Hematopoietic multipotent progenitor cell treated with erythropoietin and hydrocortisone succinate and interleukin-3 and kit ligand, for 6 days (in vitro differentiated cells): ENCODE data around the gene RBM34.
"Not testable (repeated sequence)": the region's sequence is repeated elsewhere in the genome, so short reads cannot be mapped to it uniquely, and the experiment has no call there.

Experiments
- DNase-seq: peaks from one replicate; pipeline ENCODE4 v3.0.0-alpha.2; 2015

The RBM34 gene, protein sequence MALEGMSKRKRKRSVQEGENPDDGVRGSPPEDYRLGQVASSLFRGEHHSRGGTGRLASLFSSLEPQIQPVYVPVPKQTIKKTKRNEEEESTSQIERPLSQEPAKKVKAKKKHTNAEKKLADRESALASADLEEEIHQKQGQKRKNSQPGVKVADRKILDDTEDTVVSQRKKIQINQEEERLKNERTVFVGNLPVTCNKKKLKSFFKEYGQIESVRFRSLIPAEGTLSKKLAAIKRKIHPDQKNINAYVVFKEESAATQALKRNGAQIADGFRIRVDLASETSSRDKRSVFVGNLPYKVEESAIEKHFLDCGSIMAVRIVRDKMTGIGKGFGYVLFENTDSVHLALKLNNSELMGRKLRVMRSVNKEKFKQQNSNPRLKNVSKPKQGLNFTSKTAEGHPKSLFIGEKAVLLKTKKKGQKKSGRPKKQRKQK

DNA sequence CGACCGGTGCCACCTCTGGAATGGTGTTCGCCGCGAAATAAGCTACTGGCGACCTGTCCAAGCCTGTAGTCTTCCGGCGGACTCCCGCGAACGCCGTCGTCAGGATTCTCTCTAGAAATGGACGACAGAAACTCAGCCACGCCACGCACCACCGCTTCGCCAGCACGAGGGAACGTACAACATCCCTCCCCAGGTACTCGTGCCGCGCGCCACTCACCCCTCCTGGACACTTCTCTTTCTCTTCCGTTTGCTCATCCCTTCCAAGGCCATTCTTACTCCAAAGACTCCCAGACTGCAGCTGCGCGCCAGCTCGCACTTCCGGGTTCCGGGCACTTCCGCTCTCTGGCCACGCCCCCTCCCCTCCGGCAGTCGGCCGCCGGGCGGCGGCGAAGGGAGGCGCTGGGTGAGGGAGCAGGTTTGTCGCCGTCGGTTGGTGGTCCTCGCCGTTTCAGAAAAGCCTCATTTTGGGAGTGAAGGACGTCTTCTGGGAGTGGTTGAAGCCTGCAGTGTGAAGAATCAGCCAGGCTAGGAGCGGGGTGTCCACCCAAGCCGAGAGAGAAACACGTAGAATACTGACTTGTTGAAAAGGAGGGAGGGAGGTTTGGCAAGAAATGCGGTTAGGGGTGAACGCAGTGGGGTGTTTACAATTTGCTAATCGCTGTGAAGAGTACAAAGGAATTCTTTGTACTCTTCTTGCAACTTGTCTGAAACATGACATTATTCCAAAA is at the start of gene RBM34:
RBM34 (minus strand) TSS at position 294 of the 728 bp plus-strand sequence; CDS start at position 270, 24 bp downstream.
- DNase-seq: peak; percentile 95

DNA sequence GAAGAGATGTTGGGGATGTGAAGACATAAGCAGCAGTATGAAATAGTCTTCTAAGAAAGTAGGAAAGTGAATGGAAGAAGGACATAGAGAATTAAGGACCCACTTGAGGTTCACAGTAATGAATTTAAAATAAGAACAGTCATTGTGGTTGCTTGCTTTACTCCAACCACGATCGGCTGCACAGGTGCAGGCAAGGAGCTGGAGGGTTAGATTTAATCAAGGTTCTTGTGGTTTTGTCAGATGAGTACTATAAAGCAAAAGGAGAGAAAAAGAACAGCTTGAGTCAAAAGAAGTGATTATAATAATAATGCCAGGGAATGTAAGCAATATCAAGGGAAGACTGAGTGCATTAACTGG is 46.1 kb upstream of the RBM34 start:
- peak; percentile 62 for DNase-seq

DNA sequence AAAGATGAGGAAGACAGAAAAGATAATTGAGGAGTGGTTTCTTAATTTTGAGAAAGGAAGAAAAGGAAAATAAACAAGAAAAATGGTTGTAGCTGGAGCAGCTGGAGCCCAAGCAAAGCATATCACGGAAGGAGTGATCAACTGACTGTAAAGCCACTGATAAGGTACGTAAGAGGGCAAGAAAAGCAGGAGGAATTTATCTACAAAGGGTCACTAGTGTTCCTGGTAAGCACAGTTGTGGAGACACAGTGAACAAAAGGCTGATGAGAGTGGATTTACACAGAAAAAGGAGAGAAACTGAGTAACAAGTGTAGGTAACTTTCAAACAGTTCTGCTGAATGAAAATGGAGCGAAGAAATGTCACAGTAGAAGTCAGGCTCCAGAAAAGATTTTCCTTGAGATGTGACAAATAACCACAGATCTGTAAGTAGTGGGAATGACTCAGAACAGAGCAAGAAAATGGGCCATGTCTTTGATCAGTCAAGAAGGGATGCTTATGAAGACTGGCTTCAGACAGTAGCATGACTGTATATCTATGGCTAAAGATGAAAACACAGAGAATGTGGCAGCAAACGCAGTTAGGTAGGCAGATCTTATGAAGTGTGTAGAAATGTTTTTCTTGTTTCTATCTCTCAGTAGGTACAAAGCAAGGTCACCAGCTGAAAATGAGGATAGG is 45.6 kb upstream of the RBM34 start:
- peak; percentile 57 for DNase-seq

DNA sequence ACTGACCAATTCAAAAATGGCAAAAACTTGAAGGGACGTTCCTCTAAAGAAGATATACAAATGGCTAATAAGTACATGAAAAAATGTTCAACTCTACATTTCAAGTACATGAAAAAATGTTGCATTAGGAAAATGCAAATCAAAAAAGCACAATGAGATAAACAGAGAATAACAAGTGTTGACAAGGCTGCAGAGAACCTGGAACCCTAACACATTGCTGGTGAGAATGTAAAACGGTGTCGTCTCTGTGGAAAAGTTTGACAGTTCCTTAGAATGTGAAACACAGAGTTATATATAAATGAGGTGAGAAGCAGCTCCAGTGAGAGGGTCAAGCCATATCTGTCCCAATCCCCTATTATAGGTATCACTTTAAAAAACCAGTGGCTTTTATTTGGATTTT is 44.6 kb upstream of the RBM34 start:
- no peak for DNase-seq

DNA sequence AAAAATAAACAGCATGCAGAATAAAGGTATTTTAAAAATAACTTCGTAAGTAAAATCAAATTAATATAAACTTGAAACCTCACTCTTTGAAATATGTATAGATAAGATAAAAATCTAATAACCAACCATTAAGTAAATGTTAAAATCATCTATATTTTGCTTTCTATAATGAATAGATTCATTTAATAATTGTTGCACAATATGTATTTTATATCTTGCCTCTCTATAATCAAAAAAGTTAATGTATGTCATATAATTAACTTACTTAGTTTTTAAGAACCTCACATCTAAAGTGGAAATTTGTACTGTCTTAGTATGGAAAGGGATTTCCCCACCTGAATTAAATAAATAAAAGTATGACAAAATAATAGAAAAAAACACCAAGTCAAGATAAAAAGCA is 42.4 kb upstream of the RBM34 start:
- no peak for DNase-seq

DNA sequence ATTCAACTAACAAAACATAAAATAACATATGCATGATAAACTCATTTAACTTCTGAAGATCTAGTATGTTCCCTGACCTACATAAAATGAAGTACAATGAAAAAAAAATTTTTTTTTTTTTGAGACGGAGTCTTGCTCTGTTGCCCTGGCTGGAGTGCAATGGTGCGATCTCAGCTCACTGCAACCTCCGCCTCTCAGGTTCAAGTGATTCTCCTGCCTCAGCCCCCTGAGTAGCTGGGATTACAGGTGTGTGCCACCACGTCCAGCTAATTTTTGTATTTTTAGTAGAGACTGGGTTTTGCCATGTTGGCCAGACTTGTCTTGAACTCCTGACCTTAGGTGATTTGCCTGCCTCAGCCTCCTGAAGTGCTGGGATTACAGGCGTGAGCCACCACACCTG is 41.4 kb upstream of the RBM34 start:
- DNase-seq: not testable (repeated sequence)

DNA sequence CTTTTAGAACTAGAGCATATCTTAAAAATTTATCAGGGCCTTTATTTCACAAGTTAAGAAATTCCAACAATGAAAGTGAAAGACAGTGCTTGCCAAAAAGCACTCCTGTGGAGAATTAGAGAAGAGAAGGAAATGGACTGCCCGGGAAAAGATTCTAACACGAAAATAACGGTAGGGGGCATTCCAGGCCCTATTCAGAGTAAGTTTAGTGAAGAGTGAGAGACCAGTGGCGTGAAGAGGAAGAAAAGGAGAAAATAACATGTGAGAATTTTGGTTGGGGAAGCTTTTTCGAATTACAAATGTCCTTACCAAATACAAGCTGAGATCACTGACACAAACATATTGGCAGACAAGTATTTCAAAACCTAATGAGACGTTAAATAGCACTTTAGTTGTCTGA is 38.4 kb upstream of the RBM34 start:
- peak; percentile 55 for DNase-seq

DNA sequence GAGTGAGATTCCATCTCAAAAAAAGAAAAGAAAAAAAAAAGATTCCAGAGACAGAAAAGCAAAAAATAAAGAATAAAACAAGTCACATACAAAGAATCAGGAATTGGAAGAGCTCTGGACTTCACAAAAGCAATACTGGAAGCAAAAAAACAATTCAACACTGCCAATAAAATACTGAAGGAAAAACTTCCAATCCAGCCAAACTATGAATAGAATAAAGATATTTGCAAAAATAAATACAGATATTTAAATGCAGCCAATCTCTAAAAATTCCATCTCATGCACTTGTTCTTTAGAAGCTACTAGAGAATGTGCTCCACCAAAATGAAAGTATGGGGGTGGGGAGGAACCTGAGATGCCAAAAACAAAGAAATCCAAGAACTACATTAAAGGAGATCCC is 29.4 kb upstream of the RBM34 start:
- DNase-seq: no peak

DNA sequence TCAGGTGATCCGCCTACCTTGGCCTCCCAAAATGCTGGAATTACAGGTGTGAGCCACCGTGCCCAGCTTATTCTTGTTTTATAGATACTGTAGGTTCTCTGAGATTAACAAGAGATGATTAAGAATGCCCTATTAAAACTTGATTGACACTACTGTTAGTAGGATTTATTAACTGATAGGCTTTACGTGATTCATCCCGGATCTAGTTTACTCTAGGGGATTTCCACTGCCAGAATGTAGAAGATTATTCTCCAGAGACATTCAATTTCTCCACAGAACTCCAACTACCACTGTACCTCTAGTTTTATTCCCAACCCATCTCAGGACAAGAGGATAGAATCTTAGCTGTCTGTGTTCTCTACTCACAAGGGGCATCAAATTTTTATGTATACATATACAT is 26.3 kb upstream of the RBM34 start:
- DNase-seq: no peak

DNA sequence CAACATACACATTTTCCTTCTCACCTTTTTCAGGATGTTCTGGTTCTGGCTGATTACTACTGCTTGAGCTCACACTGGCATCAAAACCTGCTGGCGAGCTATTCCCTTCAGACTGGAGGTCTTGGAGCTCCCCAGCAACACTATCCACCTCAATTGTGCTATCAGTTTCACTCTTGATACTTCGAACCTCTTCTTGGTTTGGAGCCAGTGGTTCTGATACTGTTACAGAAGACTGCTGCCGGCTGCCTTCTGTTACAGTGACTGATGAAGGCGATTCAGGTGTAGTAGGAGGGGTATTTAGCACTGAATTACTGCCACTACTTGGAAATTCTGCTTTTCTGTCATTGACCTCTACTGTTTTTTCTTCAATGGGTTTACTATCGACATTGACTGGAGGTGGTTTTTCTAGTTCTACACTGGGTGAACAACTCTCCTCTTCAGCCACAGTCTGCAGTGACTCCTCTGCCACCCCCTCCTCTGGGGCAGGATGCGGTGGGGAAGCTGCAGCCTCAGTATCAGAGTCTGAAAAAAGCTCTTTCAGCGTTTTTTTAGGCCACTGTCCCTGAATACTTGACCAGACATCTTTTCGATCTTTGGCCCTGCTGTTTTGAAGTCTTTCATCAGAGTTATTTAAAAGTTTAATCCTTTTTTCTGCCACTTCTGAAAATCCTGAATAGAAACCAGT is 20.7 kb upstream of the RBM34 start:
- no peak for DNase-seq

DNA sequence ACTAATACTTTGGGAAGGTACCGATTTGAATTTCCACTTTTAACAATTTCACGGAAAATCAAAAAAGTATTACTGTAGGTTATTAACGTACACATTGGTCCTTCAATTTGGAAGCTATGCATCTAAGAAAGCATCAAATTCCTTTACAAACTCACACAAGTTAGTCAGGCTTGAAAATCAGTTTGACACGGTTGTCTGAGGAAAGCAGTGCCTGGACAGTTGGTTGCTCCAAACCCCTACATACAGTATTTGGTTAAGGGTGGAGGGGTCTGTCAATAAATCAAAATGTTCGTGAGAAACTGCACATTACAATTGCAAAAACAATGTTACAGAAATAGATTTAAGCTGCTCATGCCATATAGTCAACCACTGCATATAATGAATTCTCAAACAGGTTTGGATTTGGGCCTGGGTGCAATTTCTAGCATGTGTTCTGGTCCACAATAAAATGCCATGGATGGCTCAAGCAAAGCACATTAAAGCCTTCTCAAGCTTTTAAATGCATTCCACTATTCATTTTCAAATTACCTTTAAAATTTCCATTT is 19.9 kb upstream of the RBM34 start:
- DNase-seq: no peak

DNA sequence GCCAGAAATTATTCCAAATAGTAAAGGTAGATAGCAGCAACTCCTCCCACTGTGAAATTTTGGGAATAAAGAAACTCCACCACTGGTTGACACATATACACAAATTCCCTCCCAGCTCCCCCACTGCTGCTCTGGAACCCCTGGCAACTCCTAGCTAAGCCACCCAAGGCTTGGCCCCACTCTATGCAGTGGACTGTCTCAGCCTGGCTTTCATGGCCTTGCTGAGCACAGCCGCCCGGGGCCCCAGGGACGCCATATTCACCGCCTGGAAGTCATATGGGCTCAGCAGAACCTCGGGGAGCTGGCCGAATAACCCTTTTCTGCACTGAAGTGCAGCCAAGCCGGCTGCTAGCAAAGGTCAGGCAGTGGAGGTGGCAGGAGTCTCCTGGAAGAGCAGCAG is 15.4 kb upstream of the RBM34 start:
- no peak for DNase-seq

DNA sequence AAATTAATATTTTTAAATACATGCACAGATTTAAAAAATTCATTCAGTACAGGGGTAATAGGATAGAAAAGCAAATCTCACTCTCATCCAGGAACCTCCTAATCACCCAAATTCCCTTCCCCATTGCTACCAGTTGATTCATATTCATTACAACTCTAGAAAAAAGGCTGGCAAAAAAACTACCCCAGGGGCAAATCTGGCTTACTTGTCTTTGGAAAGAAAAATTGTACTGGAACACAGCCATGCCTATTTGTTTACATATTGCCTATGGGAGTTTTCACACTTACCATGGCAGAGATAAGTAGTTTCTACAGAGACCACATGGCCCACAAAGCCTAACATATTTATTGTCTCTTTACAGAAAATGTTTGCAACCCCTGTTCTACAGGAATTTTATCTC is 8.9 kb upstream of the RBM34 start:
- DNase-seq: no peak

DNA sequence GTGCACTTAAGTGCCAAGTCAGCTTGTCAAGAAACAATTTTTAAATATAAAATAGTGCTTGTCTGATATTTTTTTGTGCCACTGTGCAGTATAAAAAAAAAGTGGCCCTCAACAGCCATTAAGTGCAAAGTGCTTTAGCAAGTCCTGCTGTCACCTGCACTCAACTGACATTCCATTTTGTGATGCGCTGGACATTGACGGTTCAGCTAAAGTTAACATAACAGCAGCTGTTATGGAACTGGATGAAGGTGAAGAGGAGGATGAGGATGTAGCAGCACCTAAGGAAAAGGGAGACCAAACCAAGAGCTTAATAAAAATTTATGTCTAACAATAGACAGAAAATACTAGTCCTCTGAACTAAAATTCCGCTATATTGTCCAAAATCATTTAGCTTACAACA is 7.3 kb upstream of the RBM34 start:
- no peak for DNase-seq

DNA sequence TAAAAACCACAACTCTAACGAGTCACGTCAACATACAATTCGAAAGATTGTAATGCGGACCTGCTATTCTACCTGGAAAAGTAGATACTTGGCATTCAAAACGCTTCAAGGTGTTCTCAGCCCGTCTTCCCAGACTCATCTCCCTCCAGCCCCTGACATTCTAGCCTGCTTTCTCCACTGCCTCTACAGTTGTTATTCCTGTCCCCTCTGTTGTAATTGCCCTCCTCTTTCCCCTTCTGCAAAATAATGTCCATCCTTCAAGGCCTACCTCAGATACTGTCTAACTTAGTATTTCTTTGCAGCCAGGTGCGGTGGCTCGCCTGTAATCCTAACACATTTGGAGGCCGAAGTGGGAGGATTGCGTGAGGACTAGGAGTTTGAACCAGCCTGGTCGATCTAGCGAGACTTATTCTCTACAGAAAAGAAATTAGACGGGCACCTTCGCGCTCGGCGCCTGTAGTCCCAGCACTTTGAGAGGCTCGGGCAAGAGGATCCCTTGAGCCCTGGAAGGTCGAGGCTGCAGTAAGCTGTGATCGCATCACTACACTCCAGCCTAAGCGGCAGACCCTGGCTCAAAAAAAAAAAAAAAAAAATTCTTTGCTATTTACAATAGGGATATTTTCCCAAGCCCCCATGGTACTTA is 756 bp upstream of the RBM34 start:
- no peak for DNase-seq

DNA sequence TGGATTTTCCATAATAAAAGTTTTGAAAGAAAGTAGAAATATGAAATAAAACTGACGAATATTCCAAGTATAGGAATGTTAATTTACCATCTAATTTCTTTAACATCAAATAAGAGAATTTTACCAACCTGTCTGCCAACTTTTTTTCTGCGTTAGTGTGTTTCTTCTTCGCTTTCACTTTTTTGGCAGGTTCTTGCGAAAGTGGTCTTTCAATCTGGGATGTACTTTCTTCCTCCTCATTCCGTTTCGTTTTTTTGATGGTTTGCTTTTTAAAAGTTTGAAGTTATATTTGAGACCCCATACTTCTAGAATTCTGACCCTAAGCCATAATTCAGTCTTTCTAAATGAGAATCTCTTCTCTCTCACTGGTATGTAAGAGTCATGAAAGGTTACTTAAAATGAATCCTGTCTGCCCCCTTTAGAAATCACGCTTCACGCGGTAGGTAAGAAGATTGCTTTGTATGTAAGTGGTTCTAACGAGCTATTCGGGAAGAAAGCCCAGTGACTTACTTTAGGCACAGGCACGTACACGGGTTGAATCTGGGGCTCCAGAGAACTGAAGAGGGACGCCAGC is 580 bp downstream of the RBM34 start:
- peak; percentile 70 for DNase-seq

DNA sequence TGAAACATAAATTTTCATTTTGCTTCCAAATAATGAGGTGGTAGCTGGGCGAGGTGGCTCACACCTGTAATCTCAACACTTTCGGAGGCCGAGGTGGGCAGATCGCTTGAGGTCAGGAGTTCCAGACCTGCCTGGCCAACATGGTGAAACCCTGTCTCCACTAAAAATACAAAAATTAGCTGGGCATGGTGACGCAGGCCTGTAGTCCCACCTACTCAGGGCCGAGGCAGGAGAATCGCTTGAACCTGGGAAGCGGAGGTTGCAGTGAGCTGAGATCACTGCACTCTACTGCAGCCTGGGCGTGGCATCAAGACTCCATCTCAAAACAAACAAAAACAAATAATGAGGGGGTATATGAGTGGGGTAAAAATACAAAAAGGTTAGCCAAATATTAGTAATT is 1.1 kb downstream of the RBM34 start:
- peak; percentile 18 for DNase-seq

DNA sequence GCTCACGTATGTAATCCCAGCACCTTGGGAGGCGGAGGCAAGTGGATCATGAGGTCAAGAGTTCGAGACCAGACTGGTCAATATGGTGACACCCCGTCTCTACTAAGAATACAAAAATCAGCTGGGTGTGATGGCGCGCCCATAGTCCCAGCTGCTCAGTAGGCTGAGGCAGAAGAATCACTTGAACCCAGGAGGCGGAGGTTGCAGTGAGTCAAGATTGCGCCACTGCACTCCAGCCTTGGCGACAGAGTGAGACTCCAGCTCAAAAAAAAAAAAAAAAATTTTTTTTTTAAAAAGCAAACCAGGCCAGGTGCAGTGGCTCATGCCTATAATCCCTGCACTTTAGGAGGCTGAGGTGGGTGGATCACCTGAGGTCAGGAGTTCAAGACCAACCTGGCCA is 1.8 kb downstream of the RBM34 start:
- DNase-seq: not testable (repeated sequence)

DNA sequence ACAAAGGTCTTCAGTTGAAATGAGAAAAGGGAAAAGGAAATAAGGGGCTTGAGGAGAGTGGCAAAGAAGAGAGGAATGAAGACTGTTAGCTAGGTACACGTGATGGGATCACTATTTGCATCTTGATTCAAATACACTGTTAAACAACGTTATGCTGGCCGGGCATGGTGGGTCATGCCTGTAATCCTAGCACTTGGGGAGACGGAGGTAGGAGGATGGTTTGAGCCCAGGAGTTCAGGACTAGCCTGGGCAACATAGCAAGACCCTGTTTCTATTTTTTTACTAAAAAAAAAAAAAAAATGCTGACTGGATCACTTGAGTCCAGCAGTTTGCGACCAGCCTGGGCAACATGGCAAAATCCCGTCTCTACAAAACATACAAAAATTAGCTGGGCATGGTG is 2.4 kb downstream of the RBM34 start:
- no peak for DNase-seq

DNA sequence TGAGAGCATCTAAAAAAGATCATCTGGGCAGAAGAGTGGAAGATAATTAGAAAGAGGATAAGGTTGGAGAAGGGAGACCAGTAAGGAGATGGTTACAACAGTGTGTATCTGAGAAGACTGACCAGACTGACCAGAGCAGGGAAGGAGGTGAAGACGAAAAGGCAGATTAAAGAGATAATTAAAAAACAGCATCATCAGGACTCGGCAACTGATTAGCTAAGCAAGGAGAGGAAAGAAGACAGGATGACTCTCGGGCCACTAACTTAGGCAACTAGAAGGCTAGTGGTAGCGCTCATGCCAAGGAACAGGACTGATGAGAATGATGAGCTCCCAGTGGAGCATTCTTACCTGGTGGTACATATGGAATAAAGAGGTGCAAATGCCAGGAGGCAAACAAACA is 3.9 kb downstream of the RBM34 start:
- DNase-seq: no peak

DNA sequence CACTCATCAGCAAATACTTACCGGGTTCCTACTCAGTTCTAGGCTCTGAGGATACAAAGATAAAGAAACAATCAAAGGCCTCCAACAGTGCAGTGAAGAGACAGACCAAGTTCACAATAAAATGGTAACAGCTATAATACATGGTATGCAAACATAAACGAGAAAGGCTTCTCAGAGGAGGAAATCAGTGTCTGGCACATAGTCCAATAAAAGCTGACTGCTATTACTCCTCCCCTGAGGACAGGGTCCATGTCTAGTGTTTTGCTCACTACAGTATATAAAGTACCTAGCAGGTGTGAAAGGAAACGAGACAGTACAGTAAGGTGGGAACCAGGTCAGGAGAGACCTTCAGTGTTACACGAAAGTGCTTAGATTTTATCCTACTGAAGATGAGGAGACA is 4.3 kb downstream of the RBM34 start:
- no peak for DNase-seq

DNA sequence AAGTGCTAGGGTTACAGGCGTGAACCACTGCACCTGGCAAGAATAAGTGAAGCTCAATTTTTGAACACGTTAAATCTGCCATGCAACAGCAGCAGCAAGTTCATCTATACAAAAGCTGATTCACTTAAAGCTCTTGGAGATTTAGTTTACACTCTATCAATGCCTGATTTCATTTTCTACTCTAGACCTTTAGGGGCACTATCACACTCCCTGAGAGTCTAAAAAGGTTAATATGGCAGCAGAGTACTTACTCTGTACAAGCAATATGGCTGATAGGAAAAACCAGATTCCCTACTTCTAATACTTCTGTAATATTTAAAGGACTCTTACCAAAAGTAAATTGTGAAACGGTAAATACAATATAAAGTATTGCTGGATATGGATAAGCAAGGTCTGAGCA is 4.8 kb downstream of the RBM34 start:
- peak; percentile 45 for DNase-seq
